ENCODE data around the gene PADI2.

Gene PADI2

DNA sequence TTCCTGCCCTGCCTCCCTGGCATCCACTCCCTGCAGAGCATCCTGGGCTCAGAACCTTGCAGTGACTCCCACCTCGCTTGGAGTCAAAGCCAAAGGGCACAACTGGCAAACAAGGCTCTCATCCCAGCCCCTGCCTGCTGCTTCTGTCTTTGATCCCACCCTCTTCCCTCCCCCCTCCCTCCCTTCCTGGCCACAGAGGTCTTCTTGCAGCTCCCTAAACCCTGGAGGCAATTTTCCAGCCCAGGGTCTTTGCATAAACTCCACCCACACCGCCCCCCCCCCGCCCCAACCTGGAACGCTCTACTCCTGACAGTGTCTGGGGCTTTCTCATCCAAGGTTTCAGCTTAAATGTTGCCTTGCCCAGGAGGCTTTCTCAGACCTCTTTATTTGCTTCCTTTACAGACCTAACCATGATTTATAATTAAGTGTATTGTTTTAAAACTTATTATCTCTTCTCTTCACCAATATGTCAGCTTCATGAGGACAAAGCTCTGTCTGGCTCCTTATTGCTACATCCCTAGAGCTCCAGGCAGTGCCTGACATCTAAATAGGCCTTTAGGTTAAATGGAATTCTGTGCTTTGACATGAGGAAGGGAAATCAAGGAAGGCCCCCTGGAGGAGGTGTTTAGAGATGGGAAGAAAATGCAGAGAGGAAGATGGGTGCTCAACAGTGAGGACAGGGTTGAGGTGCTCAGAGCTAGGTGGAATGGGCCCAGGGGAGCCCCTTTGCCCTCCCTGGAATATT lies 48.0 kb upstream of the PADI2 start:
- Histone ChIP-seq H3K4me2 (ENCODE audit: low read length) (no peak overlapping the region), H4K20me1 (ENCODE audit: insufficient read depth, low read length) (no peaks in the 10 kb centered on the region), H3K4me3 (ENCODE audit: low read depth, low read length, poor library complexity, severe bottlenecking) (no peak overlapping the region), H3K79me2 (ENCODE audit: insufficient read depth, low read length) (no peaks in the 10 kb centered on the region), H3K4me1 (ENCODE audit: insufficient read depth, low read length, severe bottlenecking) (no peaks in the 10 kb centered on the region), H3F3A (ENCODE audit: insufficient read depth, low read length) (no peaks in the 10 kb centered on the region), H3K9me2 (ENCODE audit: low read depth, low read length) (no peaks in the 10 kb centered on the region), H3K36me3 (ENCODE audit: insufficient read depth, low read length) (no peaks in the 10 kb centered on the region), H3K27me3 (ENCODE audit: insufficient read depth, low read length) (no peaks in the 10 kb centered on the region), H3K9me3 (ENCODE audit: low read length) (no peaks in the 10 kb centered on the region), H3K9ac (ENCODE audit: low read length) (no peak overlapping the region), H3K27ac (ENCODE audit: low read depth, low read length, poor library complexity, severe bottlenecking) (no peak overlapping the region), H2AFZ (ENCODE audit: low read length) (no peak overlapping the region)
- TF ChIP-seq EZH2 (IDR thresholded peaks at IDR 0.05; ENCODE audit: borderline replicate concordance, low read length) = no peak
- TF ChIP-seq, protein P1, sequence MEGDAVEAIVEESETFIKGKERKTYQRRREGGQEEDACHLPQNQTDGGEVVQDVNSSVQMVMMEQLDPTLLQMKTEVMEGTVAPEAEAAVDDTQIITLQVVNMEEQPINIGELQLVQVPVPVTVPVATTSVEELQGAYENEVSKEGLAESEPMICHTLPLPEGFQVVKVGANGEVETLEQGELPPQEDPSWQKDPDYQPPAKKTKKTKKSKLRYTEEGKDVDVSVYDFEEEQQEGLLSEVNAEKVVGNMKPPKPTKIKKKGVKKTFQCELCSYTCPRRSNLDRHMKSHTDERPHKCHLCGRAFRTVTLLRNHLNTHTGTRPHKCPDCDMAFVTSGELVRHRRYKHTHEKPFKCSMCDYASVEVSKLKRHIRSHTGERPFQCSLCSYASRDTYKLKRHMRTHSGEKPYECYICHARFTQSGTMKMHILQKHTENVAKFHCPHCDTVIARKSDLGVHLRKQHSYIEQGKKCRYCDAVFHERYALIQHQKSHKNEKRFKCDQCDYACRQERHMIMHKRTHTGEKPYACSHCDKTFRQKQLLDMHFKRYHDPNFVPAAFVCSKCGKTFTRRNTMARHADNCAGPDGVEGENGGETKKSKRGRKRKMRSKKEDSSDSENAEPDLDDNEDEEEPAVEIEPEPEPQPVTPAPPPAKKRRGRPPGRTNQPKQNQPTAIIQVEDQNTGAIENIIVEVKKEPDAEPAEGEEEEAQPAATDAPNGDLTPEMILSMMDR (IDR thresholded peaks at IDR 0.05; ENCODE audit: low read length) = no peak

DNA sequence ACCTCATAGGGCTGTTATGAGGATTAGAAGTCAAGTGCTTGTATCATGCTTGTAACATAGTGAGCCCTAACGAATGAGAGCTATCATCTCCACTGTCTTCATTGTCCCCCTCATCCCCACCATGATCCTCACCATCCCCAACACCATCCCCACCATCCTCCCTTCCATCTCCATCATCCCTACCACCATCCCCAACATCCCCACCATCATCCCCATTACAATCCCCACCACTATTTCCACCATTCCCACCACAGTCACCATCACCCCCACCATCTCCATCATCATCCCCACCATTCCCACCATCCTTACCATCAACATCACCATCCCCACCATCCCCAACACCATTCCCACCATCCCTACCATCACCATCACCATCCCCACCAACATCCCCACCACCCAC lies 46.6 kb upstream of the PADI2 start:
- no peaks in the 10 kb centered on the region for H3F3A ChIP-seq (ENCODE audit: insufficient read depth, low read length)
- no peaks in the 10 kb centered on the region for H3K9me3 ChIP-seq (ENCODE audit: low read length)
- H2AFZ ChIP-seq (ENCODE audit: low read length) = no peak overlapping the region

DNA sequence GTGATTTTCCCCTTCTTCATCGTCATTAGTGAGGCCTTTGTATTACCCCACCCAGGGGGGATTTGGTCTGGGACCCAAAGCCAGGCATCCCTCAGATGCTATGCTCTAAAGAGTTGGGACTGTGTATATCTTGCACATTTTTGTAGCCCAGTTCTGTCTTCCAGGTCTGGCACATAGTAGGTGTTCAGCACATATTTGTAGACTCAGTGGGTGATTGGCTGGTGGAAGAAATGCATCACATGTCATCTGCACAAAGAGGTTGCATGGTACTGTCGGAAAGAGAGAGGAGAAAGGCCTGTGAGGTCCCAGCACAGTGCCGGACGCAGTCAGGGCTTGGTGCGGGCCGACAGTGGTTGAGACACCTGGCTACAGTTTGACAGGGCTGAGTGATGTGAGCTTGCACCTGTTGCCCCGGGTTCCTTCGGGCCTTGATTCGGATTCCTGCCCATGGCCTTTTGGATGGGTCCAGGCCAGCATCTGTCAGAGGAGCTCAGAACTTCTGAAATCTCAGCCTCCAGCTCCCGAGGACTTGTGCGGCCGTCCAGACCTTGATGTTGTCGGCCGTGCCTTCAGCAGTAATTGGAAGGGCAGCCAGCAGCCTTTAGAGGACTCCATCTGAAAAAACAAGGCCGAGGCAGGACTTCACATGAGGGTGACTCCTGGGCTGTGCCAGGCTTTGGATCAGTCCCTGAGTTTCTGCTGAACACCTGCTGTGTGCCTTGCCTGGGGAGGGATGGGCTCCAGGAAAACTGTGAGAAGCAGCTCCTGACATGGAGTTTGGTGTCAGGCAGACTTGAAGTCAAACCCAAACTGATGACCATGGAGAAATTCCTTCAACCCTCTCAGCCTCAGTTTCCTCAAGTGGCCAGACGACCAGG lies 44.8 kb upstream of the PADI2 start:
- no peaks in the 10 kb centered on the region for H3K79me2 ChIP-seq (ENCODE audit: insufficient read depth, low read length)

More for the DNA sequence above, 46.6 kb upstream of the PADI2 start:
- TF ChIP-seq EZH2 (IDR thresholded peaks at IDR 0.05; ENCODE audit: borderline replicate concordance, low read length) = no peak
- TF ChIP-seq, protein P1 (IDR thresholded peaks at IDR 0.05; ENCODE audit: low read length) = no peak
- H3K9ac ChIP-seq (ENCODE audit: low read length) = no peak overlapping the region
- no peak overlapping the region for H3K27ac ChIP-seq (ENCODE audit: low read depth, low read length, poor library complexity, severe bottlenecking)
- no peak overlapping the region for H3K4me2 ChIP-seq (ENCODE audit: low read length)
- no peaks in the 10 kb centered on the region for H3K79me2 ChIP-seq (ENCODE audit: insufficient read depth, low read length)
- no peak overlapping the region for H3K4me3 ChIP-seq (ENCODE audit: low read depth, low read length, poor library complexity, severe bottlenecking)
- no peaks in the 10 kb centered on the region for H4K20me1 ChIP-seq (ENCODE audit: insufficient read depth, low read length)
- no peaks in the 10 kb centered on the region for H3K27me3 ChIP-seq (ENCODE audit: insufficient read depth, low read length)
- H3K4me1 ChIP-seq (ENCODE audit: insufficient read depth, low read length, severe bottlenecking) = no peaks in the 10 kb centered on the region
- no peaks in the 10 kb centered on the region; the same call in 1 of the 2 replicates for H3K36me3 ChIP-seq (ENCODE audit: insufficient read depth, low read length)
- no peaks in the 10 kb centered on the region for H3K9me2 ChIP-seq (ENCODE audit: low read depth, low read length)

More for the DNA sequence above, 44.8 kb upstream of the PADI2 start:
- H3K4me2 ChIP-seq (ENCODE audit: low read length) = no peak overlapping the region
- H4K20me1 ChIP-seq (ENCODE audit: insufficient read depth, low read length) = no peaks in the 10 kb centered on the region
- no peaks in the 10 kb centered on the region for H3F3A ChIP-seq (ENCODE audit: insufficient read depth, low read length)
- TF ChIP-seq EZH2 (IDR thresholded peaks at IDR 0.05; ENCODE audit: borderline replicate concordance, low read length) = no peak
- TF ChIP-seq, protein P1 (IDR thresholded peaks at IDR 0.05; ENCODE audit: low read length) = no peak
- H3K36me3 ChIP-seq (ENCODE audit: insufficient read depth, low read length) = no peaks in the 10 kb centered on the region; the same call in 1 of the 2 replicates
- H3K27me3 ChIP-seq (ENCODE audit: insufficient read depth, low read length) = no peaks in the 10 kb centered on the region
- no peak overlapping the region for H3K27ac ChIP-seq (ENCODE audit: low read depth, low read length, poor library complexity, severe bottlenecking)
- H3K9me3 ChIP-seq (ENCODE audit: low read length) = no peaks in the 10 kb centered on the region
- H3K9me2 ChIP-seq (ENCODE audit: low read depth, low read length) = no peaks in the 10 kb centered on the region
- no peak overlapping the region for H3K4me3 ChIP-seq (ENCODE audit: low read depth, low read length, poor library complexity, severe bottlenecking)
- no peak overlapping the region for H3K9ac ChIP-seq (ENCODE audit: low read length)
- no peak overlapping the region for H2AFZ ChIP-seq (ENCODE audit: low read length)
- no peaks in the 10 kb centered on the region for H3K4me1 ChIP-seq (ENCODE audit: insufficient read depth, low read length, severe bottlenecking)
